Mucosa of descending colon (tissue), 3 donors: ENCODE data around the gene FJX1. TPM values are rescaled to one million over a fixed set of nuclear protein-coding genes. Genes with fewer than 3 reads are reported as not detected.

Source experiments
- ATAC-seq: fragments of 200-7000 bp; cut with Tn5 transposase; one replicate; pipeline ENCODE4 v1.9.1; 2020; ENCODE audit warnings: mild to moderate bottlenecking, moderate library complexity
- DNase-seq, 3 donors: peaks; one replicate each; pipeline ENCODE4 v3.0.0-alpha.2; 2020
- H3K36me3 ChIP-seq: fragments of 200-600 bp; one replicate; pipeline ENCODE4 v1.8.0; 2021; ENCODE audit warnings: low read depth, mild to moderate bottlenecking
- H3K4me1 ChIP-seq: fragments of 200-600 bp; one replicate; pipeline ENCODE4 v1.8.0; 2021; ENCODE audit warnings: low read depth, mild to moderate bottlenecking
- H3K4me3 ChIP-seq: fragments of 200-600 bp; one replicate; pipeline ENCODE4 v1.8.0; 2021; ENCODE audit warnings: mild to moderate bottlenecking
- H3K9me3 ChIP-seq: fragments of 200-600 bp; one replicate; pipeline ENCODE4 v1.8.0; 2021; ENCODE audit warnings: mild to moderate bottlenecking
- CTCF ChIP-seq: fragments of 200-600 bp; IDR thresholded peaks from one replicate; pipeline ENCODE4 v1.8.0; 2022; ENCODE audit warnings: antibody characterized with exemption, mild to moderate bottlenecking
- intact Hi-C, 2 donors: fragments of 100-400 bp; cut with DNase I in 1 of 2; cut with micrococcal nuclease in 1 of 2; formaldehyde crosslinking; loops; one replicate each; pipeline versions ENCODE4 v1.11.0 to v1.11.1; 2022; cut with DNase I, micrococcal nuclease
- total RNA-seq, 3 donors: library from RNA; stranded (reverse); fragmentation: NEBNext Ultra II Directional in 2 of 3; extraction: Animal tissue kit (Norgen Biotek cat#: 25700) in 2 of 3; gene quantifications; one replicate each; pipeline versions ENCODE4 v1.2.1 to v1.2.4, GENCODE V29; 2021 to 2023
- donor health status: DM: no; HTN: no; CAD: no; lungs with moderate emphysema.
- donor health status: DM: no; HTN: no; CAD: no.
- donor health status: DM: no; HTN: yes; CAD: no.

The FJX1 gene
- total RNA-seq, 3 donors from 2014 or later = 0.36 to 1.7 (median 0.84) TPM

- intact Hi-C loops = loop anchor here in 1 of 2 donors (5.0 kb wide), 1 partner anchor 652 kb away; no protein-coding TSS in a partner anchor
- no peak for TF ChIP-seq CTCF
- Histone ChIP-seq H3K4me1 (peaks cover 10% of the 10 kb centered on the region), H3K9me3 (no peaks in the 10 kb centered on the region), H3K4me3 (no peak overlapping the region), H3K36me3 (no peaks in the 10 kb centered on the region)
- DNase-seq = no peak
- ATAC-seq = no peak
These were observed 3.2 kb upstream of the FJX1 start for GRCh38 chr11:35614939-35615569.

GRCh38 chr11:35615921-35616900 is 2.0 kb upstream of the FJX1 start:
- Histone ChIP-seq H3K36me3 (no peaks in the 10 kb centered on the region), H3K4me3 (no peak overlapping the region), H3K4me1 (peaks cover 10% of the 10 kb centered on the region), H3K9me3 (no peaks in the 10 kb centered on the region)
- intact Hi-C loops = loop anchor here in 1 of 2 donors (5.0 kb wide), 1 partner anchor 651 kb away; no protein-coding TSS in a partner anchor
- ATAC-seq = peak; percentile 41
- peak; percentile 46 for TF ChIP-seq CTCF
- peak in 1 of 3 donors; percentile 27 for DNase-seq

- intact Hi-C loops = loop anchor here in 1 of 2 donors (5.0 kb wide), 1 partner anchor 650 kb away; no protein-coding TSS in a partner anchor
- TF ChIP-seq CTCF = no peak
- no peaks in the 10 kb centered on the region for H3K9me3 ChIP-seq
- ATAC-seq (no peak), DNase-seq (no peak)
- H3K4me3 ChIP-seq = no peak overlapping the region
- no peaks in the 10 kb centered on the region for H3K36me3 ChIP-seq
- peaks cover 13% of the 10 kb centered on the region for H3K4me1 ChIP-seq
These were observed 959 bp upstream of the FJX1 start for GRCh38 chr11:35617316-35617686.

GRCh38 chr11:35618497-35619115 is 346 bp downstream of the FJX1 start:
- DNase-seq = peak in 1 of 3 donors; percentile 41

More at GRCh38 chr11:35618497-35619115, 346 bp downstream of the FJX1 start:
- H3K36me3 ChIP-seq = no peaks in the 10 kb centered on the region
- no peak overlapping the region for H3K4me3 ChIP-seq
- peak; percentile 40 for ATAC-seq
- intact Hi-C loops = loop anchor here in 1 of 2 donors (5.0 kb wide), 1 partner anchor 649 kb away; no protein-coding TSS in a partner anchor
- TF ChIP-seq CTCF = no peak
- H3K9me3 ChIP-seq = no peaks in the 10 kb centered on the region
- peaks cover 13% of the 10 kb centered on the region for H3K4me1 ChIP-seq
